C4-2B (cell line): ENCODE measurements around the gene THOC1.

ENCODE experiments used
- CTCF ChIP-seq: fragments of 450-650 bp; conservative IDR thresholded peaks from 2 replicates; pipeline ENCODE4 v1.5.1; 2017; ENCODE audit warnings: mild to moderate bottlenecking
- ZFX ChIP-seq: fragments of 450-650 bp; IDR thresholded peaks from 2 replicates; pipeline ENCODE4 v1.6.1; 2017

- no peak for TF ChIP-seq CTCF
- TF ChIP-seq ZFX, result no peak
Measured at GRCh38 chr18:306608-307255, 38.9 kb upstream of the THOC1 start.
